ENCODE results near the gene ZBTB20.

Gene ZBTB20

DNA sequence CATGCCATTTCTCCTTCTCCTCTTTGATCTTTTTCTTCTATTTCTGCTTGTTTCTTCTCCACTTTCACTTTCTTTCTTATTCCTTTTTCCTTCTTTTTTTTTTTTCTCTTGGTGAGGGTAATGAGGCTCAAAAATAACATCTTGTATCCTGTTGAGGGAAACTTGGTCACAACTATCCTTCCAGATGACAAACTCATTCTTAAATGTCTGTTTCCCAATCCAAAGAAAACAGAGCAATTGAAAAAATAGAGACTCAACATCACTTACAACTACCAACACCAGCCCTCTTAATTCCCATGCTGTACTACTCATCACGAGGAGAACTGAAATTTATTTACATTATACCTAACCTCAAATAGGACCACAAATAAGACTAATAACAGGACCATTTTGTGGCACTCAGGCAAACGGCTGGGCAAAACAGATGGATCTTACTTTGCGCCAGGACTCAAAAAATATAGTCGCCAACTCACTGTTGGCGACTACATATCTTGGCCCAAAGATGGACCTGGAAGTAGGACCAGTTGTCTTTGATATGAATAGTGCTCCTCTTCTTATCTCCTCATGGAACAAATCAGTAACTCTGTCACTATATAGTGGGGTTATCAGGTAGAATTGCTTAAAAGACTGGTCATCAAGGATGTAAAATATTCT lies 343.9 kb downstream of the ZBTB20 start:
- TF ChIP-seq, protein P1, sequence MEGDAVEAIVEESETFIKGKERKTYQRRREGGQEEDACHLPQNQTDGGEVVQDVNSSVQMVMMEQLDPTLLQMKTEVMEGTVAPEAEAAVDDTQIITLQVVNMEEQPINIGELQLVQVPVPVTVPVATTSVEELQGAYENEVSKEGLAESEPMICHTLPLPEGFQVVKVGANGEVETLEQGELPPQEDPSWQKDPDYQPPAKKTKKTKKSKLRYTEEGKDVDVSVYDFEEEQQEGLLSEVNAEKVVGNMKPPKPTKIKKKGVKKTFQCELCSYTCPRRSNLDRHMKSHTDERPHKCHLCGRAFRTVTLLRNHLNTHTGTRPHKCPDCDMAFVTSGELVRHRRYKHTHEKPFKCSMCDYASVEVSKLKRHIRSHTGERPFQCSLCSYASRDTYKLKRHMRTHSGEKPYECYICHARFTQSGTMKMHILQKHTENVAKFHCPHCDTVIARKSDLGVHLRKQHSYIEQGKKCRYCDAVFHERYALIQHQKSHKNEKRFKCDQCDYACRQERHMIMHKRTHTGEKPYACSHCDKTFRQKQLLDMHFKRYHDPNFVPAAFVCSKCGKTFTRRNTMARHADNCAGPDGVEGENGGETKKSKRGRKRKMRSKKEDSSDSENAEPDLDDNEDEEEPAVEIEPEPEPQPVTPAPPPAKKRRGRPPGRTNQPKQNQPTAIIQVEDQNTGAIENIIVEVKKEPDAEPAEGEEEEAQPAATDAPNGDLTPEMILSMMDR (conservative IDR thresholded peaks at IDR 0.05; ENCODE audit: low read depth, low read length): no peak
- H3K4me3 ChIP-seq (ENCODE audit: low read length): no peak overlapping the region
- no peak for DNase-seq (ENCODE audit: low read depth)

DNA sequence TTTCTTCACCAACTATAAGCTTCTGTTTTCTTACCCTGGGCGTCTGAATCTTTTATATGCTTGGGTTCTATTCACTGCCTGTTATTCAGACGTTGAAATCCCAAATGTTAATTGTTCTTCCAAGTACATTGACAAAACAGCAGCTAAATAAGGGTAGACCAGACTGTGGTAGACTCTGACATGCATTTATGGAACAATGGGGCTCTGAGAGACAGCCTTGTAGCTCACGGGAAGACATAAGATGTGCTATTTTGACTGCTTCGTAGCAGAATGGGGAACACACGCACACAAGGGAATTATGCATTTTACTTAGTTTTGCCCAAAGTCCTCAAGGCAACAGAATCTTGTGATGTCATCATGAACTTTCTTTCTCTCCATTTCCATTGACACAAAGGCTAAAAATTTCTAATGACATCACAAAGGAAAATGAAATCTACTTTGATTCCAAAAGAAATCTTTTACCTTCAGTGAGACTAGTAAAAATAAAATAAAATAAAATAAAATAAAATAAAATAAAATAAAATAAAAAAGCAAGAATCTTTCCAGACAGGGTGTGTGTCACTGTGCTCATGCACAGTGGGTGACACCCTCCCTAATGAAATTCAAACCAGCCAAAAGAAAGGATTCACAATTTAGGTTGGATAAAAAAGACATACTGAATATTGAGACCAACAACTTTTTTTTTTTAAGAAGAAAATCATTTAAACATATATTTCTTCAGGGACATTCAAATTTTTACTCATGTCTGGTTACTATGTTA lies 346.6 kb downstream of the ZBTB20 start:
- DNase-seq (ENCODE audit: low read depth): no peak
- TF ChIP-seq, protein P1 (conservative IDR thresholded peaks at IDR 0.05; ENCODE audit: low read depth, low read length): no peak
- no peak overlapping the region for H3K4me3 ChIP-seq (ENCODE audit: low read length)

DNA sequence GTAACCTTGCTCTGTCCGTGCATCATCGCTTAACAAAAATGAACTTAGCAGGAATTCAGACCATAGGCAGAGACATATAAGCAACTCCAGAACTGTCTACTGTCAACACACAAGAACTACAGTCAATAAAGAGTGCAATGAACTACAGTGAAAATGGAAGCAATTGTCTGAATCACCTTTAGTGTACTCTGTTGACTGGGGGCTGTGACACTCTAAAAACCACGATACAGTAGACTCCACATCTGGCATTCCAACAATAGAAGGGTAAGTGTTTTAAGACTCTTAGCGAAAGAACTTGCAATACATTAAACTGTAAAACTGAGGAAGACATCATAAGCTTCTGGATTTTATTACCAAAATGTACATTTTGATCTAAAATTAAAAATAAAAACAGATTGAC lies 347.3 kb downstream of the ZBTB20 start:
- DNase-seq (ENCODE audit: low read depth): no peak
- TF ChIP-seq, protein P1 (conservative IDR thresholded peaks at IDR 0.05; ENCODE audit: low read depth, low read length): no peak
- no peak overlapping the region for H3K4me3 ChIP-seq (ENCODE audit: low read length)

DNA sequence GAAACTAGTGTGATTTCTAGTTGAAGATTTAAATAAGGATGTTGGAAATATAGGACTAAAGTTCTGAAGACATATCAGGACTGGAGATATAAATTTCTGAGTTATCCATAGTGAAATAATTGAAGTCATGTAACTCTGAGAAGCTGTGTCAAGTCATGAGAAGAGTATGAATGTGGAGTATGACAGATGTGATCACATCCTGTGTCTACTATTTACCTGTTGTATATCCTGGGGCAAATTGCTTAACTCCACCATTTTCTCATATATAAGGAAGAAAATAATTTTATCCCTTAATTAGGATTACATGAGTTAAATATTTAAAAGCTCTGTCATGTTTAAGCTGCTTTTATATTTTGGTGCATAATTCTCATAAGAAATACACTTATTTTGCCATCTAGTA lies 350.3 kb downstream of the ZBTB20 start:
- no peak overlapping the region for H3K4me3 ChIP-seq (ENCODE audit: low read length)
- TF ChIP-seq, protein P1 (conservative IDR thresholded peaks at IDR 0.05; ENCODE audit: low read depth, low read length): no peak
- DNase-seq (ENCODE audit: low read depth): no peak

DNA sequence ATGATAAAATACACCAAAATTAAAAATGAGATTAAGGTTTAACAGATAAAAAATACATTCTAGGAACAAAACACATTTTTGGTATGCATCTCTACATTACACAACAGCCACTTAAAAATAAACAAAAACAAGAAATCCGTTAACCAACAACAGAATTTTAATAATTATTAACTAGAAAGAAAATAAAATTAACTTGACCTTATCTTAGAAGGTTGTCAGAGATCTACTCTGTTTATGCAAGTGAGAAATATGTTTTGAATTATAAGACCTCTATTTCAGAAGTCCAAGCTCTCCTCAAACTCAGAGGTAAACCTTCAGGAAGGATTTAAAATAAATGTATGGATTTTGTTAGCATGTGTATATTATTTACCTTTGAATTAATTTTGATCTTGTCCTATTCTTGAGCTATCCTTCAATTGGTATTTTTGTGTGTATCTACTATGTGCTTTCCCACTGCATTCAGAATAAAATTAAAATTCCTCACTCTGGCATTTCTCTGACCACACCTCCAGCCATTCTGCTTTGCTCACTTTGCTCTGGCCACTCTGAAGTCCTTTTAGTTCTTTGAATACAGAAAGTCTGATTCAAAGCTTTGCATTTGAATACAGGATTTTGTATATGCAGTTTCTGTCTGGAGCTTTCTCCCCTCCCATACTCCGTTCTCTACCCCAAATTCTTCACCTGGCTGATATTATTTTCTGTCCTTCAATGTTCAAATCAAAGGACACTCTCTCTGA lies 352.0 kb downstream of the ZBTB20 start:
- no peak overlapping the region for H3K4me3 ChIP-seq (ENCODE audit: low read length)

DNA sequence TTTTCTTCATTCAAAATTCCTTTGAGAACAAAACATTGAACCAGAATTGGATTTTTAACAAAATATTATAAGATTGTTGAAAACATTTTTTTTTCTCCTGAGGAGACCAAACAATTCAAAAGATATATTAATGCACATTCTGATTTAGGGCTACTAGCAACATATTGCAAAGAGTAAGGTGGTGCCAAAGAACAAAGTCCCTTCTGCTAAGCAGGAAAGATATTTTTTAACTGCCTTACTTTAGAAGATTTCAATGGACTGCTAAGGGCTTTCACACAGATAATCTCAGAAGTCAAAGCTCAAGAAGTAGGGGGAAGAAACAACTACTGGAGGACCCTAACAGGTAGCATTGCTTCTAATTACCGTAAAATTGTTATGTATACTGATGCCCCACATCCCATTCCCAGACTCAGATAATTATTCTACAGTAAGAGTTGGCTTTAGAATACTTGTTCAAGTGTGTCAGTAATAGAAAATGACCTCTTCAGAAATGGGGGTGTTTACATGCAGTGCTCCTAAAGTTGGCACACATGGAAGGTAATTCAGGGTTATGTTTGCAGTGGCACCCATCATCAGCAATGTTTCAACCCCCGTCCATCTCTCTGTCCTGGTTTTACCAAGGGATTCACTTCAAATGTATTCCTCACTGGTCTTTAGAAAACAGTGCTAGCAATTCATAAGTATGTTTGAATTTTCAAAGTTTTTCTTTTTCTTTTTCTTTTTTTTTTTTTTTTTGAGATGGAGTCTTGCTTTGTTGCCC lies 354.7 kb downstream of the ZBTB20 start:
- H3K4me3 ChIP-seq (ENCODE audit: low read length): no peak overlapping the region
- DNase-seq (ENCODE audit: low read depth): no peak
- TF ChIP-seq, protein P1 (conservative IDR thresholded peaks at IDR 0.05; ENCODE audit: low read depth, low read length): no peak

More for the DNA sequence above, 352.0 kb downstream of the ZBTB20 start:
- TF ChIP-seq, protein P1 (conservative IDR thresholded peaks at IDR 0.05; ENCODE audit: low read depth, low read length): no peak
- no peak for DNase-seq (ENCODE audit: low read depth)
